ENCODE data around the gene GABARAPL1. TPM values are rescaled to one million over a fixed set of nuclear protein-coding genes. Genes with fewer than 3 reads are reported as not detected.

The GABARAPL1 gene
- total RNA-seq, 1 donor from 2014 or later = 280 TPM

DNA sequence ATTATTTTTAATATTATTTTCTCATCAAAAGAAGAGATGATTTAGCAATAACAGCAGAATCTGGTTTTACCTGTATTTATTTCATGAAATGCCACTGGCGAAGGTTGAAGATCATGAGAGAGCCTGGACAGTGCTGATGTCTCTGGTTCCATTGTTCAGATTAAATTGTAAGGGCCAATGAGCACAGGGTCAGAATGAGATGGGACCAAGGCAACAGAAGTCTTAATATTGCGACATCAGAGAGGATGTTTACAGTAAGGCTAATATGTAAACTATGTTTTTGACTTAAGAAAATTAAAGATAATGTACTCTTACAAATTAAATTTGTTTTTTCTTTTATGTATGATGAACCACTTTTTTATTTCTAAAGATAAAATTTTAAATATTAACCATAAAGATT lies 59.8 kb downstream of the GABARAPL1 start:
- intact Hi-C loops (cut with DNase I) = no loop called here
- no peak for DNase-seq (ENCODE audit: low spot score)

Other genes with a start within 250 kb of the GABARAPL1 start
- 0.30 TPM for gene CLEC12A, start 241.5 kb upstream of the GABARAPL1 start, total RNA-seq
- gene CLEC1B, start 213.8 kb upstream of the GABARAPL1 start, total RNA-seq = not detected
- gene CLEC12B, start 202.2 kb upstream of the GABARAPL1 start, total RNA-seq = not detected
- not detected for gene CLEC9A, start 182.2 kb upstream of the GABARAPL1 start, total RNA-seq
- gene CLEC1A, start 113.9 kb upstream of the GABARAPL1 start, total RNA-seq = 2.2 TPM
- gene CLEC7A, start 82.7 kb upstream of the GABARAPL1 start, total RNA-seq = 2.6 TPM
- 0.43 TPM for gene OLR1, start 40.7 kb upstream of the GABARAPL1 start, total RNA-seq
- not detected for gene TMEM52B, start 33.8 kb upstream of the GABARAPL1 start, total RNA-seq
- gene KLRD1, start 95.0 kb downstream of the GABARAPL1 start, total RNA-seq = 1.1 TPM
- 0.19 TPM for gene KLRK1, start 177.2 kb downstream of the GABARAPL1 start, total RNA-seq
- gene KLRC4, start 196.9 kb downstream of the GABARAPL1 start, total RNA-seq = not detected
- not detected for gene KLRC3, start 207.7 kb downstream of the GABARAPL1 start, total RNA-seq
- gene KLRC2, start 223.1 kb downstream of the GABARAPL1 start, total RNA-seq = not detected
- 0.16 TPM for gene KLRC1, start 240.5 kb downstream of the GABARAPL1 start, total RNA-seq